NCI-H2171 (cell line): ENCODE data around the gene APEH.

Experiments
- DNase-seq: peaks from one replicate; lab custom pipeline; 2025; lab: John Stamatoyannopoulos, UW

The APEH gene

GRCh38 chr3:49650637-49651036 is 23.5 kb upstream of the APEH start:
- DNase-seq = no peak

- no peak for DNase-seq
These were observed 21.8 kb upstream of the APEH start for GRCh38 chr3:49652218-49652902.

GRCh38 chr3:49652903-49653415 is 21.2 kb upstream of the APEH start:
- DNase-seq = no peak

GRCh38 chr3:49653621-49654020 is 20.5 kb upstream of the APEH start:
- DNase-seq = no peak

GRCh38 chr3:49654176-49654825 is 19.9 kb upstream of the APEH start:
- DNase-seq = no peak

- DNase-seq = no peak
These were observed 19.1 kb upstream of the APEH start for GRCh38 chr3:49654955-49655556.

- DNase-seq = no peak
These were observed 18.3 kb upstream of the APEH start for GRCh38 chr3:49655731-49656285.

- no peak for DNase-seq
These were observed 17.5 kb upstream of the APEH start for GRCh38 chr3:49656541-49657112.

- DNase-seq = no peak
These were observed 16.8 kb upstream of the APEH start for GRCh38 chr3:49657208-49657915.

- no peak for DNase-seq
These were observed 15.4 kb upstream of the APEH start for GRCh38 chr3:49658711-49659110.

- DNase-seq = no peak
These were observed 14.4 kb upstream of the APEH start for GRCh38 chr3:49659756-49660155.

- DNase-seq = no peak
These were observed 12.9 kb upstream of the APEH start for GRCh38 chr3:49661281-49661680.

GRCh38 chr3:49662021-49662420 is 12.1 kb upstream of the APEH start:
- no peak for DNase-seq

GRCh38 chr3:49662720-49663413 is 11.3 kb upstream of the APEH start:
- DNase-seq = no peak

GRCh38 chr3:49663831-49664230 is 10.3 kb upstream of the APEH start:
- DNase-seq = no peak

- DNase-seq = no peak
These were observed 9.9 kb upstream of the APEH start for GRCh38 chr3:49664300-49664699.

- no peak for DNase-seq
These were observed 8.2 kb upstream of the APEH start for GRCh38 chr3:49665822-49666519.

- no peak for DNase-seq
These were observed 7.6 kb upstream of the APEH start for GRCh38 chr3:49666592-49666991.

- DNase-seq = no peak
These were observed 6.3 kb upstream of the APEH start for GRCh38 chr3:49667701-49668413.

- no peak for DNase-seq
These were observed 5.7 kb upstream of the APEH start for GRCh38 chr3:49668414-49668797.
